ENCODE results near the gene STK11IP.

The STK11IP gene

DNA sequence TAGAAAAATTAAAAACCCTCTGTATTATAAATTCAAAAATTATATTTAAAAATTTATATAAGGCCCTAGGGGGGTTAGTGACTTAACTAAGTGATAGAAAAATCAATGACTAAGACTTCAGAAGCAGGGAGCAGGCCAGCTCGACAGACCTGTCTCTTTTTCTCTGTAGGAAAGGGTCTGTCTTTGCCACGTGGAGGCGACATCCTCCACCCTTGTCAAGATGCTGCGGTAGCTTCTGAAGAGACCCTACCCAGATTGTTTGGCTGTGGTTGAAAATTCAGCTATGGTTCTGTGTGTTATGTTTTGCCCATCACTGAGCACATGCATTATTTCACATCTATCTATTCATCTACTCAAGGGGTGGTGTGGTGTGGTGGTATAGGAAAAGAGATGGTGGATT is 21.6 kb downstream of the STK11IP start:
- no peak overlapping the region for H3K14ac ChIP-seq (ENCODE audit: low read length)
- H4K91ac ChIP-seq (ENCODE audit: low read depth, low read length) = no peak overlapping the region

DNA sequence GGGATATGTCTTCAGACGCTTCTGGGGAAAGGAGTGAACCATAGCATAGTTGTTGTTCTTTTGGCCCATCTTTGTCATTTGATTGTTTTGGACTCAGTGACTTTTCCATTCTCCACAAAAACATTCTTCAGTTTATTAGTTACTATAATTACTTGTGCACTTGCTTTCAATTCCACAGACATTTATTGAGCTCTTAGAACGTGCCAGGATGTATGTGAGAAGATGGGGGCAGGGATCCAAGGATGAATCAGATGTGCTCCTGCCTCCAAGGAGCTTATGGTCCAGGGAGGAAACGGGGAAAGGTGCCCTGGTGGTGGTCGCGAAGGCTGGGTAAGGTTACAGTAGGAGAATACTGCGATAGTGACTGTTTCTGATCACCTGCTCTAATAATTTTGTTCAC is 22.9 kb downstream of the STK11IP start:
- H3K4me1 ChIP-seq (ENCODE audit: control insufficient read depth in 1 of 2, insufficient read depth in 2 of 2, low read length in 2 of 2) = no peaks in the 10 kb centered on the region
- DNase-seq = no peak

More for the DNA sequence above, 21.6 kb downstream of the STK11IP start:
- no peak overlapping the region for H4K8ac ChIP-seq (ENCODE audit: low read depth, low read length)
- H3K27ac ChIP-seq (ENCODE audit: low read depth, low read length) = no peak overlapping the region
- H3K27me3 ChIP-seq (ENCODE audit: insufficient read depth, low read length) = no peaks in the 10 kb centered on the region
- H2AFZ ChIP-seq (ENCODE audit: insufficient read depth, low read length, poor library complexity) = no peak overlapping the region
- no peak overlapping the region for H2AK5ac ChIP-seq (ENCODE audit: low read length)
- H3K4ac ChIP-seq (ENCODE audit: low read depth, low read length) = no peak overlapping the region
- no peak overlapping the region for H3K4me3 ChIP-seq (ENCODE audit: low read depth, low read length)
- no peak overlapping the region for H2BK12ac ChIP-seq (ENCODE audit: low read length)
- no peak overlapping the region for H4K12ac ChIP-seq (ENCODE audit: low read depth, low read length)
- H3K79me1 ChIP-seq (ENCODE audit: low read length) = no peaks in the 10 kb centered on the region
- peaks cover 4% of the 10 kb centered on the region for H3K9me3 ChIP-seq (ENCODE audit: insufficient read depth, low read depth, low read length)
- no peak overlapping the region for H3K9ac ChIP-seq (ENCODE audit: low read length)
- H3K4me2 ChIP-seq (ENCODE audit: low read length) = no peak overlapping the region
- H3K4me1 ChIP-seq (ENCODE audit: control insufficient read depth in 1 of 2, insufficient read depth in 2 of 2, low read length in 2 of 2) = no peaks in the 10 kb centered on the region
- no peak overlapping the region for H2BK5ac ChIP-seq (ENCODE audit: low read depth, low read length, poor library complexity)
- peaks cover 11 to 17% of the 10 kb centered on the region in 2 experiments for H3K36me3 ChIP-seq (ENCODE audit: control insufficient read depth in 1 of 2, insufficient read depth in 2 of 2, low read length in 2 of 2)
- no peak overlapping the region for H2BK120ac ChIP-seq (ENCODE audit: insufficient read depth, low read length, poor library complexity)
- no peak overlapping the region for H3K23ac ChIP-seq (ENCODE audit: low read length)
- no peak overlapping the region for H3K18ac ChIP-seq (ENCODE audit: low read length)
- no CpG with 5 or more reads among the region's 4 CpGs for WGBS (ENCODE audit: extremely low coverage, insufficient coverage, insufficient read length)
- no peak for DNase-seq
- H3K79me2 ChIP-seq (ENCODE audit: control insufficient read depth, insufficient read depth, low read length, poor library complexity) = no peaks in the 10 kb centered on the region

DNA sequence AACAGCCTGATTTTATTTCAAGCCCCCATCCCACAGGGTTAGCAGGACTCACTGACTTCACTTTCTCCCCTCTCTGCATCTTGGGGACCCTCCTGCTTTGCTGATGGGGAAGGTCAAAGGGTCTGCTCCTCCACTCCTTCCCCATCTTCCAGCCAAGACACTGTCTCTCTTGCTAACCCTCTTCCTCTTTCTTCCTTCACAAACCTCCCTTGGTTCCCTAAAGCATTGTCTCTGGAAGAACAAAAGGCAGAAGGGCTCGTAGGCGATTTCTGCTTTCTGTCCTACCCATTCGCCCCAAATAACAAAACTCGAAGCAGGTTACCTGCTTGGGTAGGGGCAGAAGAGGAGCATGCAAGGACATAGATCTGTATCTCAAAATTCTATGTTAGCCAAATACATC is 24.3 kb downstream of the STK11IP start:
- Histone ChIP-seq H3K9me3 (ENCODE audit: insufficient read depth, low read depth, low read length) (no peaks in the 10 kb centered on the region), H4K12ac (ENCODE audit: low read depth, low read length) (no peak overlapping the region), H3K4me3 (ENCODE audit: low read depth, low read length) (no peak overlapping the region), H3K14ac (ENCODE audit: low read length) (no peak overlapping the region), H3K27me3 (ENCODE audit: insufficient read depth, low read length) (no peaks in the 10 kb centered on the region), H2BK120ac (ENCODE audit: insufficient read depth, low read length, poor library complexity) (no peak overlapping the region), H2AFZ (ENCODE audit: insufficient read depth, low read length, poor library complexity) (no peak overlapping the region), H3K79me1 (ENCODE audit: low read length) (peaks cover under 1% of the 10 kb centered on the region), H4K91ac (ENCODE audit: low read depth, low read length) (no peak overlapping the region), H3K4me2 (ENCODE audit: low read length) (no peak overlapping the region), H4K8ac (ENCODE audit: low read depth, low read length) (no peak overlapping the region), H2AK5ac (ENCODE audit: low read length) (no peak overlapping the region), H3K18ac (ENCODE audit: low read length) (no peak overlapping the region), H3K23ac (ENCODE audit: low read length) (no peak overlapping the region), H2BK12ac (ENCODE audit: low read length) (no peak overlapping the region), H3K27ac (ENCODE audit: low read depth, low read length) (no peak overlapping the region), H3K4ac (ENCODE audit: low read depth, low read length) (no peak overlapping the region), H3K4me1 (ENCODE audit: control insufficient read depth in 1 of 2, insufficient read depth in 2 of 2, low read length in 2 of 2) (peaks cover 0 to 1% of the 10 kb centered on the region in 2 experiments), H3K9ac (ENCODE audit: low read length) (no peak overlapping the region), H3K79me2 (ENCODE audit: control insufficient read depth, insufficient read depth, low read length, poor library complexity) (no peaks in the 10 kb centered on the region), H3K36me3 (ENCODE audit: control insufficient read depth in 1 of 2, insufficient read depth in 2 of 2, low read length in 2 of 2) (no peaks in the 10 kb centered on the region), H2BK5ac (ENCODE audit: low read depth, low read length, poor library complexity) (no peak overlapping the region)
- DNase-seq = no peak
- WGBS (ENCODE audit: extremely low coverage, insufficient coverage, insufficient read length) = no CpG with 5 or more reads among the region's 4 CpGs

More for the DNA sequence above, 22.9 kb downstream of the STK11IP start:
- H2AK5ac ChIP-seq (ENCODE audit: low read length) = no peak overlapping the region
- H4K91ac ChIP-seq (ENCODE audit: low read depth, low read length) = no peak overlapping the region
- H4K8ac ChIP-seq (ENCODE audit: low read depth, low read length) = no peak overlapping the region
- no peak overlapping the region for H3K4me3 ChIP-seq (ENCODE audit: low read depth, low read length)
- H3K4me2 ChIP-seq (ENCODE audit: low read length) = no peak overlapping the region
- H3K79me1 ChIP-seq (ENCODE audit: low read length) = no peaks in the 10 kb centered on the region
- WGBS (ENCODE audit: extremely low coverage, insufficient coverage, insufficient read length) = no CpG with 5 or more reads among the region's 6 CpGs
- H4K12ac ChIP-seq (ENCODE audit: low read depth, low read length) = no peak overlapping the region
- H2BK120ac ChIP-seq (ENCODE audit: insufficient read depth, low read length, poor library complexity) = no peak overlapping the region
- H3K23ac ChIP-seq (ENCODE audit: low read length) = no peak overlapping the region
- H3K14ac ChIP-seq (ENCODE audit: low read length) = no peak overlapping the region
- peaks cover 2 to 4% of the 10 kb centered on the region in 2 experiments for H3K36me3 ChIP-seq (ENCODE audit: control insufficient read depth in 1 of 2, insufficient read depth in 2 of 2, low read length in 2 of 2)
- H3K27ac ChIP-seq (ENCODE audit: low read depth, low read length) = no peak overlapping the region
- H3K9me3 ChIP-seq (ENCODE audit: insufficient read depth, low read depth, low read length) = peaks cover 4% of the 10 kb centered on the region
- no peaks in the 10 kb centered on the region for H3K79me2 ChIP-seq (ENCODE audit: control insufficient read depth, insufficient read depth, low read length, poor library complexity)
- no peak overlapping the region for H3K4ac ChIP-seq (ENCODE audit: low read depth, low read length)
- H3K9ac ChIP-seq (ENCODE audit: low read length) = no peak overlapping the region
- H2BK12ac ChIP-seq (ENCODE audit: low read length) = no peak overlapping the region
- no peak overlapping the region for H3K18ac ChIP-seq (ENCODE audit: low read length)
- H3K27me3 ChIP-seq (ENCODE audit: insufficient read depth, low read length) = no peaks in the 10 kb centered on the region
- no peak overlapping the region for H2AFZ ChIP-seq (ENCODE audit: insufficient read depth, low read length, poor library complexity)
- H2BK5ac ChIP-seq (ENCODE audit: low read depth, low read length, poor library complexity) = no peak overlapping the region

DNA sequence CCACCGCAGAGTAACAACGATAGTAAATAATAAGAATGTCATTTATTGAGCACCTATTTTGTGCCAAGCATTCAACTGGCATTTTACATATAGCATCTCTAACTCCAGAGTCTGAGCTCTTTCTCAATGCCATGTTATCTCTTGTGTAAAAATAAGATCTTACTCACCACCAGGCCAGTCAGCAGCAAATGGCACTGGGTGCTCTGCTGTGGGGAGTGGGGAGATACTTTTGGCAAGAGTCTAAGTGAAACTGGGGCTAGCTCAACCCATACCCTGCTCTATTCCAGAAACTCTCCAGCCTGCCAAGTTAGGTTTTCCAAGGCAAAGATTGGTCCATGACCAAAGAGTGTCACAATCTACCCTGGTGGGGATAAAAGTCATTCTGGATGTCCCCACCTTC is 24.8 kb downstream of the STK11IP start:
- Histone ChIP-seq H3K4me2 (ENCODE audit: low read length) (no peak overlapping the region), H3K4me1 (ENCODE audit: control insufficient read depth in 1 of 2, insufficient read depth in 2 of 2, low read length in 2 of 2) (peaks cover 0 to 3% of the 10 kb centered on the region in 2 experiments), H3K18ac (ENCODE audit: low read length) (no peak overlapping the region), H3K79me2 (ENCODE audit: control insufficient read depth, insufficient read depth, low read length, poor library complexity) (peaks cover under 1% of the 10 kb centered on the region), H2AFZ (ENCODE audit: insufficient read depth, low read length, poor library complexity) (no peak overlapping the region), H4K12ac (ENCODE audit: low read depth, low read length) (no peak overlapping the region), H4K8ac (ENCODE audit: low read depth, low read length) (no peak overlapping the region), H3K9me3 (ENCODE audit: insufficient read depth, low read depth, low read length) (no peaks in the 10 kb centered on the region), H3K9ac (ENCODE audit: low read length) (no peak overlapping the region), H3K4ac (ENCODE audit: low read depth, low read length) (no peak overlapping the region), H3K27ac (ENCODE audit: low read depth, low read length) (no peak overlapping the region), H3K36me3 (ENCODE audit: control insufficient read depth in 1 of 2, insufficient read depth in 2 of 2, low read length in 2 of 2) (no peaks in the 10 kb centered on the region), H3K79me1 (ENCODE audit: low read length) (peaks cover 3% of the 10 kb centered on the region), H3K4me3 (ENCODE audit: low read depth, low read length) (no peak overlapping the region), H2BK5ac (ENCODE audit: low read depth, low read length, poor library complexity) (no peak overlapping the region), H2BK12ac (ENCODE audit: low read length) (no peak overlapping the region), H2AK5ac (ENCODE audit: low read length) (no peak overlapping the region), H3K23ac (ENCODE audit: low read length) (no peak overlapping the region), H3K27me3 (ENCODE audit: insufficient read depth, low read length) (no peaks in the 10 kb centered on the region), H3K14ac (ENCODE audit: low read length) (no peak overlapping the region), H2BK120ac (ENCODE audit: insufficient read depth, low read length, poor library complexity) (no peak overlapping the region), H4K91ac (ENCODE audit: low read depth, low read length) (no peak overlapping the region)
- no peak for DNase-seq
- WGBS (ENCODE audit: extremely low coverage, insufficient coverage, insufficient read length) = no CpG with 5 or more reads among the region's 2 CpGs

Data from trophoblast cell (in vitro differentiated cells and primary cell).